ENCODE measurements around the gene GFER. TPM values are rescaled to one million over a fixed set of nuclear protein-coding genes. Genes with fewer than 3 reads are reported as not detected.
"Not testable (repeated sequence)": the region's sequence is repeated elsewhere in the genome, so short reads cannot be mapped to it uniquely, and the experiment has no call there.

Gene GFER
- total RNA-seq, 4 donors from 2014 or later = 5.6 to 30.4 (median 13.6) TPM

DNA sequence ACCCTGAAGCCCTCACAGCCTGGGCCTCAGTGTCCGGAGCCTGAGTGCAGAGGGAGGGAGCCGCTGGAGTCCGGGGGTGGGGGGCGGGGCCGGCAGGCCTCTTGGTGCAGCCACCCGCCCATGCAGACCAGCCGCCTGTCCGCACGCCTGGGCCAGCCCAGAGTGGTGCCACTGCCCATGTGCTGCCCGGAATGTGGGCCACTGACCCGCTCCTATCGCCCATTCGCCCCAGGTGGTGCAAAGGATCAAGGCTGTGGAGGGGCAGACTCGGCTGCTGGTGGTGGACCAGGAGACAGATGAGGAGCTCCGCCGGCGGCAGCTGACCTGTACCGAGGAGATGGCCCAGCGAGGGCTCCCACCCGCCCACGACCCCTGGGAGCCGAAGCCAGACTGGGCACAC, 45.4 kb downstream of the GFER start:
- peak overlapping the region in 3 of 4 donors; percentile 16 to 90 (median 70) for H3K4me3 ChIP-seq
- intact Hi-C loops (cut with DNase I) = no loop called here
- no peak for DNase-seq
- WGBS, 2 donors = 87% methylated on average over 5 of the region's 22 CpGs; no CpG with 5 or more reads in 1 of the 2 donors
- H3K36me3 ChIP-seq = peaks cover 0 to 6% (median 0%) of the 10 kb centered on the region in 3 donors
- no peak for TF ChIP-seq POLR2A (IDR thresholded peaks at IDR 0.05)
- TF ChIP-seq, protein P1, sequence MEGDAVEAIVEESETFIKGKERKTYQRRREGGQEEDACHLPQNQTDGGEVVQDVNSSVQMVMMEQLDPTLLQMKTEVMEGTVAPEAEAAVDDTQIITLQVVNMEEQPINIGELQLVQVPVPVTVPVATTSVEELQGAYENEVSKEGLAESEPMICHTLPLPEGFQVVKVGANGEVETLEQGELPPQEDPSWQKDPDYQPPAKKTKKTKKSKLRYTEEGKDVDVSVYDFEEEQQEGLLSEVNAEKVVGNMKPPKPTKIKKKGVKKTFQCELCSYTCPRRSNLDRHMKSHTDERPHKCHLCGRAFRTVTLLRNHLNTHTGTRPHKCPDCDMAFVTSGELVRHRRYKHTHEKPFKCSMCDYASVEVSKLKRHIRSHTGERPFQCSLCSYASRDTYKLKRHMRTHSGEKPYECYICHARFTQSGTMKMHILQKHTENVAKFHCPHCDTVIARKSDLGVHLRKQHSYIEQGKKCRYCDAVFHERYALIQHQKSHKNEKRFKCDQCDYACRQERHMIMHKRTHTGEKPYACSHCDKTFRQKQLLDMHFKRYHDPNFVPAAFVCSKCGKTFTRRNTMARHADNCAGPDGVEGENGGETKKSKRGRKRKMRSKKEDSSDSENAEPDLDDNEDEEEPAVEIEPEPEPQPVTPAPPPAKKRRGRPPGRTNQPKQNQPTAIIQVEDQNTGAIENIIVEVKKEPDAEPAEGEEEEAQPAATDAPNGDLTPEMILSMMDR (IDR thresholded peaks at IDR 0.05) = no peak
- peak overlapping the region in 2 of 4 donors; percentile 6 to 60 for H3K27ac ChIP-seq
- peaks cover 31 to 93% (median 46%) of the 10 kb centered on the region in 3 donors for H3K4me1 ChIP-seq
- no peaks in the 10 kb centered on the region for H3K9me3 ChIP-seq
- H3K27me3 ChIP-seq = peaks cover 0 to 6% (median 0%) of the 10 kb centered on the region in 4 donors

DNA sequence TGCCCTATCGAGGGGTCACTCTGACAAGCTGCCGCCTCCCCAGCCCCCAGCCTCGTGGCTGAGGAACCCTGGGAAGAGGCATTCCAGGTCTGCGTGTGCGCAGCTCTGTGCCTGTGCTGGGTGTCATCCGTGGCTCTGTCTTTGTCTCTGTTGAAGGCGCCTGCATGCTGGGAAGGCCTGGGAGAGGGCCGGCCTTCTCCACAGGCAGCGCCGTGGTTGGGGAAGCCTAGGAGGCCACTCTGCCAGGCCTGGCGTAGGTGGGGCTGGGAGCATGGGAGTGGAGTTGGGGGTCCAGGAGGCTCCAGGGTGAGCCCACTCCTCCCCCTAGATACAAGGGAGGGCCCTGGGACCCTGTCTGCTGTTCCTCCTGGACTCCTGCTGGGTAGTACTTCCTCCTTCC, 46.0 kb downstream of the GFER start:
- intact Hi-C loops (cut with DNase I) = no loop called here
- Histone ChIP-seq H3K27ac (peak overlapping the region in 3 of 4 donors; percentile 32 to 89 (median 60)), H3K9me3 (no peaks in the 10 kb centered on the region), H3K4me1 (peaks cover 36 to 95% (median 50%) of the 10 kb centered on the region in 3 donors), H3K36me3 (peaks cover 0 to 6% (median 0%) of the 10 kb centered on the region in 3 donors), H3K27me3 (peaks cover 0 to 6% (median 0%) of the 10 kb centered on the region in 4 donors), H3K4me3 (peak overlapping the region in 2 of 4 donors; percentile 16 to 70)
- DNase-seq = no peak
- WGBS, 2 donors = 70 to 100% methylated on average over 2 of the region's 11 CpGs
- TF ChIP-seq POLR2A (IDR thresholded peaks at IDR 0.05) = no peak

- TF ChIP-seq, protein P1 (IDR thresholded peaks at IDR 0.05) = no peak
- TF ChIP-seq POLR2A (IDR thresholded peaks at IDR 0.05) = no peak
- H3K36me3 ChIP-seq = peaks cover 0 to 6% (median 0%) of the 10 kb centered on the region in 3 donors
- WGBS, 2 donors = 30 to 61% methylated on average over 5 to 9 of the region's 11 CpGs
- intact Hi-C loops (cut with DNase I) = no loop called here
- H3K9me3 ChIP-seq = no peaks in the 10 kb centered on the region
- H3K27ac ChIP-seq = peak overlapping the region; percentile 46 to 89 (median 68)
- peak overlapping the region in 1 of 4 donors; percentile 7 for H3K4me3 ChIP-seq
- H3K4me1 ChIP-seq = peaks cover 47 to 95% (median 58%) of the 10 kb centered on the region in 3 donors
- peaks cover 0 to 6% (median 0%) of the 10 kb centered on the region in 4 donors for H3K27me3 ChIP-seq
- DNase-seq = no peak
These were observed 47.1 kb downstream of the GFER start for GRCh38 chr16:2031081-2031577.

GRCh38 chr16:2032285-2033056, 48.5 kb downstream of the GFER start:
- Histone ChIP-seq H3K36me3 (peaks cover 0 to 12% (median 0%) of the 10 kb centered on the region in 3 donors), H3K27ac (peak overlapping the region; percentile 76 to 92 (median 86)), H3K4me1 (peaks cover 57 to 97% (median 57%) of the 10 kb centered on the region in 3 donors), H3K27me3 (peaks cover 0 to under 1% (median 0%) of the 10 kb centered on the region in 4 donors), H3K9me3 (no peaks in the 10 kb centered on the region), H3K4me3 (peak overlapping the region in 3 of 4 donors; percentile 28 to 58 (median 38))
- WGBS, 2 donors = 44 to 60% methylated on average over 2 to 4 of the region's 15 CpGs
- TF ChIP-seq, protein P1 (IDR thresholded peaks at IDR 0.05) = no peak
- TF ChIP-seq POLR2A (IDR thresholded peaks at IDR 0.05) = no peak
- DNase-seq = no peak
- intact Hi-C loops (cut with DNase I) = no loop called here

- peak overlapping the region; percentile 16 to 58 (median 33) for H3K4me3 ChIP-seq
- H3K4me1 ChIP-seq = peaks cover 48 to 97% (median 60%) of the 10 kb centered on the region in 3 donors
- H3K9me3 ChIP-seq = no peaks in the 10 kb centered on the region
- no peaks in the 10 kb centered on the region for H3K27me3 ChIP-seq
- H3K27ac ChIP-seq = peak overlapping the region; percentile 76 to 92 (median 86)
- no peak for TF ChIP-seq POLR2A (IDR thresholded peaks at IDR 0.05)
- TF ChIP-seq, protein P1 (IDR thresholded peaks at IDR 0.05) = no peak
- WGBS, 2 donors = 8 to 100% methylated on average over 1 to 9 of the region's 37 CpGs
- intact Hi-C loops (cut with DNase I) = no loop called here
- H3K36me3 ChIP-seq = peaks cover 0 to 12% (median 0%) of the 10 kb centered on the region in 3 donors
- DNase-seq = no peak
These were observed 49.3 kb downstream of the GFER start for GRCh38 chr16:2033057-2033908.

GRCh38 chr16:2033909-2034695, 50.1 kb downstream of the GFER start:
- H3K9me3 ChIP-seq; intact Hi-C loops (cut with DNase I); DNase-seq; H3K27me3 ChIP-seq: not testable (repeated sequence)
- Histone ChIP-seq H3K4me1 (peaks cover 50 to 97% (median 62%) of the 10 kb centered on the region in 3 donors), H3K36me3 (peaks cover 0 to 12% (median 0%) of the 10 kb centered on the region in 3 donors), H3K27ac (peak overlapping the region; percentile 76 to 92 (median 86)), H3K4me3 (peak overlapping the region; percentile 12 to 58 (median 33))
- 67 to 75% methylated on average over 4 to 7 of the region's 32 CpGs for whole genome bisulfite sequencing, 2 donors
